GM18508 (cell line): Measurements from ENCODE around the gene ARPP21.

Experiments
- ATAC-seq: cut with Tn5 transposase; IDR thresholded peaks from one replicate; pipeline ENCODE4 v1.9.1; 2021; ENCODE audit warnings: moderate number of reproducible peaks; ENCODE audit not compliant: insufficient read depth, unreplicated experiment

ARPP21 gene

DNA sequence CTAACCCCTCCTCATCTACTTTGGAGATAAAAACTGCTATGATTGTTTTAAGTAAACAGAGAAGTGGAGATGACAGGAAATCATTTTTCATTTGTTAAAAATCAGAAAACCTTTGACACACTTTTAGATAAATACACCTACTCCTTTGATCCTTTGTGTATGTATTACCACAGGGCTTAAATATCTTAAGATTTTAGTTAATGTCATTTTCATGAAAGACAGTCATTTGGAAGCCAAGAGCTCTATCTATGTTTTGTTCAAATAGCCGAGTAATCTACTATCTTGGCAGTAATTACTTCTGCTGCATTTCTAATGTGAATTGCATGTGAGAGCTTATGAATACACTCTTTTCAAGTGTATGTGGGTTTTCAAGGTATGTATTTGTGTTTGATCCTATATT is 2.0 kb downstream of the ARPP21 start:
- no peak for ATAC-seq

GRCh38 chr3:35641920-35642527 is 2.7 kb downstream of the ARPP21 start:
- ATAC-seq = no peak

GRCh38 chr3:35643495-35643894 is 4.2 kb downstream of the ARPP21 start:
- ATAC-seq = no peak

GRCh38 chr3:35644451-35644850 is 5.1 kb downstream of the ARPP21 start:
- no peak for ATAC-seq

GRCh38 chr3:35645189-35645588 is 5.9 kb downstream of the ARPP21 start:
- ATAC-seq = no peak

GRCh38 chr3:35646081-35646480 is 6.8 kb downstream of the ARPP21 start:
- ATAC-seq = no peak

DNA sequence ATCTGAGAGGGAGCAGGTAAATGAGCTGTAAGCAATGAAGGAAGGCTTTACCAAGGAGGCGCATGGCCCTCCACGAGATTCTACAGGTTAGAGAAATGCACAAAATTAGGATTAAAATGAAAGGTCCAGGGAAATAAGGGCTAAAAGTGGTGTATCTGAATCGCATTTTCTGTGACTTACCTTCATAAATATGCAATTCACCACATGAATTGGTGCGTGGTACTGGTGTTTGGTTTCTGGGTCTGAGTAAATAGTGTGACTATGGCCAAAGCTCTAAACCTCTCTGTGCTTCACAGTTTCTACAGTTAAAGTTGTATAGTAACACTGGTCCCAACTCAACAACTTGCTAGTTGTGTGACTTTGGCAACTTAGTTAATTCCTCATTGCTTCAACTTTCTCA is 8.1 kb downstream of the ARPP21 start:
- no peak for ATAC-seq

DNA sequence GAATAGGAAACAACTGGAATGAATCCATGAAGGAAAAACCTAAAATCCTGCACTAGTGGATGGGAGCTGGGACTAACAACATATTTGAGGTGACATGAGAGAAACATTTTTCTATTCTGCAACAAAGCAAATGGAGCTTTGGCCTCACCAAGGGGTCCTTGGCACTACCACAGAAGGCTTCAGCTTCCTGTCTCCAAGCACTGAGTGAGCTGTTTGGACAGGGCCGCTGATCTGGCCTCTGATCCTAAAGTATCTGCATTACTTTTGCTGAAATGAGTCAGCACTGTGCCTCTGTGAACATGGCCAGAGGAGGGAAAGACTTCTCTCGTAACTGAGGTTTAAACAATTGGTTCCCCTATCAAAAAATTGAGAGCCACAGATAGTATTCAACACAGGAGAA is 9.0 kb downstream of the ARPP21 start:
- no peak for ATAC-seq

- ATAC-seq = no peak
Measured at GRCh38 chr3:35649405-35649804, 10.1 kb downstream of the ARPP21 start.

- ATAC-seq = no peak
Measured at GRCh38 chr3:35651426-35651825, 12.1 kb downstream of the ARPP21 start.

DNA sequence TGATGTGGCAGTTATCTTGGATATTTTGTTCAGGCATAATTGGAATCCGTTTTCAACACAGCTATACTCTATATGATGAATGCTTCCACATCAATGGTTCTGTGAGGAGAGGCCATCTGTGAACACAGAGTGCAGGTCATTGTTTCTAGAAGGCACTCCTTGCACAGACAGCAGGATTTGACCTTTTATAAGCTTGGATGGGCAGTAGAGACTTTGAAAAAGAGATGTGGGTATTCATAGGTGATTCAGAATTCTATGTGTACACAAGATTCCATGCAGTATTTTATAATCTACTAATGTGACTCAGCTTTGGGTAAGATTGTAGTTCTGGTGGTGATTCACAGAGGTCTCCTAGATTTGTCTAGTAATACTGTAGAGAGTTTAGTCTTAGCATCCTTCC is 12.5 kb downstream of the ARPP21 start:
- ATAC-seq = no peak

DNA sequence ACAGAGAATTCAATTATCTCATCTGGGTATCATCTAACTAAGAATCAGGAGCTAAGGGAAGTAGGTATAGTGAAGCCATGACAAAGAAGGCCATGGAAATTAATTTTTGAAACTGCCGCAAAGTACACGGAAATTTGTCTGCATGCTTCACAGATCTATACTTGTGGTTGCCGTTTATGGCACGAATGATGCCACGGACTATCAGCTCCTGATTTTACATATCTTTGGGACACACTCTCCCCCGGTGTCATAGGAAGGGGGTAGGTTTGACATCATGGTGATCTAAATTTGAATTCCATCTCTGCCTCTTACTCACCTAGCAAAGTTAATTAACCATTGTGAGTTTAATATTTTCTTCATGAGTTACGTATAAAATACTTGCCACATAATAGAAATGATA is 14.0 kb downstream of the ARPP21 start:
- no peak for ATAC-seq

GRCh38 chr3:35654476-35654875 is 15.2 kb downstream of the ARPP21 start:
- no peak for ATAC-seq

- no peak for ATAC-seq
Measured at GRCh38 chr3:35658686-35659085, 19.4 kb downstream of the ARPP21 start.

DNA sequence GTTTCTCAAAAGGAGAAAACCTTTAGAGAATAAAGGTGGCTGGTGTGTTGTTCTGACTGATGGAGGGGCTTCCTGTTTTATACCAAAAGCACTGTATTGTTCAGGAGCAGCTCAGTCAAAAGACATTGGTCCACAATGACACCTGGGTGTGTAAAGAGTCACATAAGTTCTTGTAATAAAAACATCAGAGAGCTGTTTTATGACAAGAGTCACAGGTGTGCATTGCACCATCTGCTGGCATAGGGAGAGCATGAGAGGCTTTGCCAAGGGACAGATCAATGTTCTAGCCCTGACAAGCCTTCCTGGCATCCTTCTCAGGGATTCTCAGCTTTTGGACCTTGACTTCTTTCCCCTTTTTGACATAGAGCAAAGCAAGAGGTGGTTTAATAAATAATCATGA is 20.4 kb downstream of the ARPP21 start:
- ATAC-seq = no peak

DNA sequence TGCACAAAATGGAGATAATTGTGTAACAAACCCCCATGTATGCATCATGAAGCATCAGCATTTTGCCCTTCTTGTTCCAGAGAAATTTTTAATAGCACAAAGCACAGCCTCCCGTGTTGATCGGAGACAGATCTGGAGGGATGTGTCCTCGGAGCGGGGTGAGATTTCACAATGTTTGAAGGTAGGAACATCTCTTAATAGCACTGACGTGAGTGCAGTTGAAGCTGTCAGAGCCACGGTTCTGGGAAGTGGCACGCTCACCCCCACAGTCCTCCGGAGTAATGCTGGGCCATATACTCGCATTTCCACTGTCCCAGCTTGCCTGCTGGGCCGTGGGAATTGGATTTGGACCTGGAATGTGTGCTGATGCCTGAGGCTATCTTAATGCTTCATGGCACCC is 24.1 kb downstream of the ARPP21 start:
- no peak for ATAC-seq

DNA sequence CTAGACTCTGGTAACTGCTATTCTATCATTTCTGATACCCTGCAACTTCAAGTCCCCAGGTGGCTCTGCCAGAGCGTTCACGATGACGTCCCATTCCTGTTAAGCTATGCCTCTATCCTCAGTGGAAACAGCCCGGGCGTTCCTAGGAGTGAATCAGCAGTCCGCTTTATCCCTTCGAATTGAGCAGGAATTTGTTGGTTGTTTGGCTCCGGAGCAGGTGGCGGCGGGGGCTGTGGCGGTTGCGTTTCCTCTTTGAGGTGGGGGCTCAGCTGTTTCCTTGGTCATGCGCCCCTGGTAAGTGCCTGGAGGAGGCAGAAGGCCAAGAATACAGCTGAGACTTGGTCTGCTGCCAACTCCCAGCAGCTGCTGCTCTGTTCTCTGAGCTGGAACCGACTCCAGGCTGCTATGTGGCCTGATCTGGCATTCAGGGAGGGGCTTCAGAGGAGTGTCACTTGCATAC is 25.2 kb downstream of the ARPP21 start:
- no peak for ATAC-seq

DNA sequence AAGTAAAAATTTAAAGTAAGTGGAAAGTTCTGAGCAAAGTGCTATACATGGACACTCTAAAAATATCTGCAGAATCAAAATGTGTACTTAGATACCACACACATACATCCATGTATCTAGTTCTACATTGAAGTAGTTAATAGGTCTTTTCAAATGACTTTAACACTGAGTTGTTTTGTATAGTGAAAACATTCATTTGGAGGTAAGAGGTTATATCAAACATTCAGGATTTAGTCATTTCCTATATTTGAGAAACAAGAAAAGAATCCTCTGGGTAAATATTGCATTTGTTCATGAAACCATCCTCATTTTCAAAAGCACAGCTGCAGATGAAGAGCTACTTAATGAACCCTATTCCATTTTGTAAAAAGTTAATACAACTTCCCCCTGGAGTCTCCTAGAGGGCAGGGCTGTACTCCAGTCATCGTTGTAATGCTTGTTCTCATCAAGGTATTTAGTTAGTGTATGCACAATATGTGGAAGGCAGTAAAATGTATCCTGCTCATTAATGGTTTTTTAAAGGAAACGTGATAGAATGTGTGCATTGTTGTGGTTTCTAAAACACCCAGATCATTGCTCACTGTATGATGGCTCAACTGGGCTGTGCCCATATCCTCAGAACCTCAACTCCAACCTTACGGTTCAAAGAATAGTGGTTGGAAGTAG is 26.2 kb downstream of the ARPP21 start:
- no peak for ATAC-seq

DNA sequence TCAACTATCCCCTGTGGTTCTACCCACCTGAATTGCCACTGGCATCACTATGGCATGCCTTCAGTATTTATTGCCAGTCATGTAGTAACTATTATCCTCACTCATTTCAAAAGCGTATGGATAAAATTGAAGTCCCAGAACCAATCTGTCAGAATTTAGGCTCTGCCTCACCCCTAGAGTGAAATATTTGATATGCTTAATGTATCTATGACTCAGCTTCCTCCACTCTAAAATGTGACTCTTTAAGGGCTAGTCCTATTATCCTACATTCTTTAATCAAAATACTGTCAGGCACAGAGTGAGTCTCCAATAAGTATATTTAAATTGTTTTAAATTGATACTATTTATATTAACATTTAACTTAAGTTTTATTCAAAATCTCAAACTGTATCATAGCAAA is 27.6 kb downstream of the ARPP21 start:
- ATAC-seq = no peak

GRCh38 chr3:35670408-35670965 is 31.2 kb downstream of the ARPP21 start:
- no peak for ATAC-seq

DNA sequence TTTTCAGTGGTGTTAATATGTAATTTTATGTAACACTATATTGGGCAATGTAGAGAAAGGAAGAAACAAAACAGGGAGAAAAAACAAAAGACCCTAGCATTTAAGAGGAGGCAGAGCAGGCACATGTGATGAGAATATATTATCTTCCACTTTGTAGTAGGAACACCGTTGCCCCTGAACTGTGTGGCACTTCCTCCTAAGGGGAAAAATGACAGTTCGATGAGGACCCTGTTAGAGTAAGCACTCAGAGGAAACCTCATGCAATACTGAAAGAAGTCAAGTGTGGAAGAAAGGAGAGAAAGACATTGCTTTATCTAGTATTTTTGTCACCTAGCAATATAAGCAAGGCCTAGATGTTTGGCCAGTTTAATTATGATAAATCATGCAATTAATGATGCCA is 32.2 kb downstream of the ARPP21 start:
- ATAC-seq = no peak

- ATAC-seq = no peak
Measured at GRCh38 chr3:35673017-35673416, 33.7 kb downstream of the ARPP21 start.
